GM13977 (cell line): ENCODE results near the gene ABHD14A.

Experiments used
- DNase-seq: peaks from one replicate; pipeline ENCODE4 v3.0.0; 2012; ENCODE audit warnings: low spot score
- CTCF ChIP-seq: IDR thresholded peaks from 2 replicates; pipeline ENCODE4 v1.5.1; 2012; ENCODE audit warnings: mild to moderate bottlenecking, control low read depth; ENCODE audit not compliant: insufficient read depth; ENCODE audit errors: extremely low read depth, missing control alignments
- in situ Hi-C: fragments of 300-500 bp; cut with MboI; formaldehyde crosslinking; loops from one replicate; pipeline ENCODE4 v1.12.0; 2022; ENCODE audit warnings: low sequenced_read_pairs, low pct_unique_long_range_greater_than_20kb, mixed read lengths, inconsistent platforms; ENCODE audit not compliant: unreplicated experiment

The ABHD14A gene

GRCh38 chr3:52006820-52007133 lies 31.9 kb downstream of the ABHD14A start:
- in situ Hi-C loops: no loop called here
- no peak for TF ChIP-seq CTCF
- no peak for DNase-seq

DNA sequence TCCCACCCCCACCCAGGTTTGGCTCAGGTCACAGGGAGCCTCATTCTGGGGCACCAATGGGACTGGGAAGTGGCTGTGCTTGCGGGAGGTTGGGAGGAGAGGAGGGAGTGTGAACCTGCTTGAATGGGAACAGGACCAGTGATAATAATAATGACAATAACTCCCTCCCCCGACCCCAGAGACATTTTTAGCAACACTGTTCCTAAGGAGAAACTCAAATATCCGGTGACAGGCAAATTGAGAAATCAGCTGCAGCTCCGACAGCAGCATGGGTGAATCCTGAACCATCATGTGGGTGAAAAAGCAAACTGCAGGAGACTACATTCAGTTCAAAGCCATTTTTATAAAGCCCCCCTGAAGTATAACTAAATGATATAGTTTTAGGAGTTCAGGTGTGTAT lies 32.4 kb downstream of the ABHD14A start:
- no peak for TF ChIP-seq CTCF
- no peak for DNase-seq
- in situ Hi-C loops: no loop called here

GRCh38 chr3:52010431-52010830 lies 35.6 kb downstream of the ABHD14A start:
- TF ChIP-seq CTCF: no peak
- in situ Hi-C loops: no loop called here
- DNase-seq: no peak

GRCh38 chr3:52012699-52013098 lies 37.8 kb downstream of the ABHD14A start:
- TF ChIP-seq CTCF: no peak
- DNase-seq: no peak
- in situ Hi-C loops: no loop called here

DNA sequence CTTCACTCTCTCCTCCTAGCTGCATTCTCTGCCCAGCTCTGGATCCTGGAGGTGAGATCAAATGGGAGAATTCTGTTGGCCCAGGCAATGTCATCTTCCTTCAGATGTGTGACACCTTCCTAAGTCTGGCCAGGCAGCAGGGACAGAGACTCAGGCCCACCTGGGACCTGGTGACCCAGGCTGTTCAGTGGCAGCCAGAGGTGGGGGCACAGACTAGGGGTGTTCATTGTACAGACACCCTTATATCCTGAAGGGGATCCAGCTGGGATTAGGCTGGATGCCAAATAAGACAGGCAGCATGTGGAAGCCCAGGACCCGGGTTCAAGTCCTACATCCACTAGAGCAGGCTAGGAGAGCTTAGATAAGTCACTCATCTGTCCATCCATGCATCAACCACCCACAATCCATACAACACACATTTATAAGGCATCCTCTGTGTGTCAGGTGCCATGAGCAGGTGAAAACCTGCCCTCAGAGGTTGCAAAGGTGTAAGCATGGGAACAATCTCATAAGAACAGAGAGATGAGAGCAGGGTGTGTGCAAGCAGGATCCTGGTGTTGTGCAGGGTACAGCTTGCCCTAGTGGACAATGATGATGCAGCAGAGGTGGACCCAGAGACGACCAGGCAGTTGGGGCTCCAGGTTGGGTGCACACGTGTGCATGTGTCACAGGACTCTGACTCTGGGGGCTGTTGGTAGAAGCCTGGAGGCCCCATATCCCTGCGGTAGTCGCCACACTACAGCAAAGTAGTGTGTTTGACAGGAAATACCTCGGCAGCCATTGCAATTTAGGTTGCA lies 39.1 kb downstream of the ABHD14A start:
- TF ChIP-seq CTCF: no peak
- no peak for DNase-seq
- in situ Hi-C loops: no loop called here

DNA sequence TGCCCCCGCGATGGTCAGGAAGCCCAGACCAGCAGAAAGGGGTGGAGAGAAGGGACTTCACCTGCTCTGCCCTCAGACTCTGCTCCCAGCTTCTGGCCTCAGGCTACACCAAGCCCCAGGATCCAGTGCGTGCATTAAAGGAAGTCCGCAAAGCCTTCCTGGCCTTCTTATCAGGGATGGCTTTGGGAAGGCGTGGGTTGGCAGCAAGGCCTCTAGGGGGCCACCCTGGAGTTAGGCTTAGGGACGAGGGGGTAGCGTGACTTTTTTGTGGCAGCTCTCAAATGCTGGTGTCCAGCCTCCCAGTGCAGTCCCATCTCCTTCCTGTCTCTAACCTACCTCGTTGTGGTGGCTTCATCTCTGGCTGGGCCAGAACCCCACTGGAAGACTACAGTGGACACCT lies 39.7 kb downstream of the ABHD14A start:
- in situ Hi-C loops: no loop called here
- TF ChIP-seq CTCF: no peak
- DNase-seq: no peak
